RCC 7860 (cell line): ENCODE results near the gene KIAA1328.

ENCODE experiments used
- DNase-seq: peaks from one replicate; pipeline ENCODE4 v3.0.0-alpha.2; 2015; ENCODE audit warnings: low spot score
- FAIRE-seq: peaks from 2 replicates; lab custom pipeline; 2012; peaks lifted over from hg19 to GRCh38; lab: Jason Lieb, UNC

The KIAA1328 gene

DNA sequence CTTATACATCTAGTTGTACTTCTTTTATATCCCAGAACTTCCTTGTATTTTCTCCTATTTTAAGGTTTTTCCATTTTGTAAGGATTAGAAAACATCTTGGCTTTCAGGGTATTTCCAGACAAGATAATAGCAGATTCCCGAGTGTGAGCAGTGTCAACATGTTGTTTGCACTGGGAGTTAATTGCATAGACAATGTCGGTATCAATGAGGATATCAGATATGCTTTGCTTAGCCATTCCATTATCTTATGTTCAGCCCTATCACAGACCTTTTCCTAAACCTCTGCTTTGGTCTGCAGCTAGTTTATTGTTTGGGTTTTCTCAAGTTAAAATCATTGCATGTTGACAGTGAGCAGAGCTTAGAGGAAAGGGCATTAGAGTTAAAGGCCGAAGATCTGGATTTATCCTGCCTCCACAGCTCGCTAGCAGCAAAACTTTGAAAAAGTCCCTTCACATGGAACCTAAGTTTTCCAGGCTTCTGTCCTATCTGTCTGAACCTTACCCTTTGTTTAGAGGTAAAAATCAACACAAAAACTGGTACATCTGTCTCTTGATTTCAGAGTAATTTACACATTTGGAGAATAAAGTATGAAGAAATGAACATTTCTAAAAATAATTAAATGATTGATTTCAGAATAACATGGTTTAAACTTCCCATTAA, 355.4 kb downstream of the KIAA1328 start:
- DNase-seq (no peak), FAIRE-seq (no peak)

DNA sequence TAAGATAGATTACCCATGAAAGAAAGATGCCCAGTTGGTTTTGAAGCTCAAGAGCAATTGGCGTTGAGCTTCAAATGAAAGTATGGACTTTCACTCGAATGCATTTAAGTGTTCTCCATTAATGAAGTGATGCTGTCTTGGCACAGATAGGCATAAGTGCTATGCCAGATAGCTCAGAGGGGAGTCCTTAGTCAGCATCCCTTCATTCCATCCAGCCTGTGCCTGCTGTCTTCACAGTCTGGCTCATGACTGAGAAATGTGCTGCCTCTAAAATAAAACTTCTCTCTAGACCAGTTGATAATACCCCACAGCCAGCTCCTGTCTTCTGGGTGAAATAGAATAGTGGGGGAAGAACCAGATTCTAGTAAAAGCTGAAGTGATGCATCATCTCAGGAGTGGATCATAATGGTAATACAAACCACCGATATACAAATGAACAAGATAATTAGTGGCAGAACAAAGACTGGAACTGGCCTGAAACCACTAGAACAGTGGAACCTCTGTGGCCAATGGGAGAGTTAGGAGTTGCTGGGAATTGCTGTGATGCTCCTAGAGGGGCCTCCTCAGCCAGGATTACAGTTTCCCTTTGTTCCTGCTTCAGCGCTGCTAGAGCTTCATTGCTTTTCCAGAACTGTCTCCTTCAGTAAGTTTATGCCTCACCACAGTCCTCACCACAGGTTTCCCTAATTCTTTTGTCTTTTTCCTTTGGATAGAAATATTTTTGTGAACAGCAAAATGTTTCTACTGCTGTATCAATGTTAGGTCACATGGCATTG, 359.3 kb downstream of the KIAA1328 start:
- FAIRE-seq (no peak), DNase-seq (no peak)

DNA sequence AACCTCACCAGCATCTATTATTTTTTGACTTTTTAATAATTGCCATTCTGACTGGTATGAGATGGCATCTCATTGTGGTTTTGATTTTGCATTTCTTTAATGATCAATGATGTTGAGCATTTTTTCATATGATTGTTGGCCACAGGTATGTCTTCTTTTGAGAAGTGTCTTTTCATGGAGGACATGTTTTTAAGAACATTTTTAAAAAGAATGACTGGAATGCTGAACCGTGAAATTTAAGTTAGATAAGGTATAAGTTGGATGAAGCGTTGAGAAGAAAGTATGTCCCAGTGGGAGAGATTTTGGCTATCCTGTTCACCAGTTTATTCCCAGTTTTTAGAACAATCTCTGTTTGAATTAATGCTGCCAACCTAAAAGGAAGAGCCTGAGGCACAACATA, 370.8 kb downstream of the KIAA1328 start:
- FAIRE-seq (no peak), DNase-seq (no peak)

DNA sequence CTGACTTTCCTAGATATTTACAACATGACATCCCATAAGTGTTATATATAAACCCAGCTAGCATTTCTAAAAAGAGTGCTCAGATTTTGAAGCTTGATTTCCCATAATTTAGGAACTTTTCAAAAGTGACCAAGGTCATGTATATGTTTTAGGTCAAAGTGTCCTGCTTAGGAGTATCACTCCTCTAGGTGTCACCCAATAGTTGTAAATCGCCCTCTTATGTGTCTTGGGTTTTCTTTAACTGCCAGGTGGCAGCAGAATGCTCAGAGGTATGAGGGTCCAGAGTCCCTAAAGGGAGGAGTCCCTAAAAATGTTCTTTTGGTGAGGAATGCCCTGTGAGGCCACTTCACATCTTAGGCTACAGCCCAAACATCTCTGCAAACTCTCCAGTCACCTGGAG, 378.4 kb downstream of the KIAA1328 start:
- FAIRE-seq (no peak), DNase-seq (no peak)

DNA sequence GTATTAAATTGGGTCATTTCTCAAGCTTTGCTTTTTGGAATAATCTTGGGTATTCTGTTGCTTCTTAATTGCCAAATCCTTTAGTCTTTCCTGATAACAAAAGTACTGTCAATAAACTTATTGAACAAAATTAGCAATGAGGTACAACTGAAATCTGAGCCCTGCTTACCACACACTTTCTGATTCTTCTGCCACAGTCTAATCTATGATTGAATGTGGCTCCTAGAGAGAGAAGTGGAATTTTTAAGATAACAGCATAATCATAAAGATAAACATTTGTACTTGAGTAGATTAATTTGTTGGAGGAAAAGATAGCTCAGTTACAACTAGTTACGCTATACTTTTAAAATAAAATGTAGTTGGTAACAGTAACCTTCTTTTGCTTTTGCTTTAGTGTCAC, 381.9 kb downstream of the KIAA1328 start:
- no peak for DNase-seq
- no peak for FAIRE-seq

DNA sequence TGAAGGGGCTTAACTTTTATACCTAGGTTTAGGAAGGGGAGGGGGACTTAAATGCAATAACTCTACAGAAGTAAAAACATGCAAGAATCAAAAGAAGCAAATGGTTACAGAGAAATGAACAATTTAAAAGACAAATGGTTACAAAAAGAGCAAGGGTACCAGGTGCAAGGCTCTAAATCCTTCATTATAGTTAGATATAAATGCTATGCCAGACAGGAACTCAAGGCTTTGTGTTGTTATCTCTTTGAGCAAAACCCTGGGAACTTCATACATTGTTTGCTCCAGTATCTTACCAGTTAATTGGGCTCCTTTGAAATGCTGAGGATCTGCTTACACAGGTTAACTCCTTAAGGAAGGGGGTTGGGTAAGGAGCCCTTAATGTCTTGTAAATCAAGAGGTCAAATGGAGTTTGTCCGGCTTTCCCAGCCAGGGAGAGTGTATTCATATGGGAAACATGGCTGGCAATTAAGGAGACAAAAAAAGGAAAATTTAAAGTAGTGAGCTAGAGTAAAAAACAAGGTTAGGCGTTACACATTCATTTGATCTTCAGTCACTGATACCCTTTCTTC, 389.2 kb downstream of the KIAA1328 start:
- DNase-seq: no peak
- no peak for FAIRE-seq

DNA sequence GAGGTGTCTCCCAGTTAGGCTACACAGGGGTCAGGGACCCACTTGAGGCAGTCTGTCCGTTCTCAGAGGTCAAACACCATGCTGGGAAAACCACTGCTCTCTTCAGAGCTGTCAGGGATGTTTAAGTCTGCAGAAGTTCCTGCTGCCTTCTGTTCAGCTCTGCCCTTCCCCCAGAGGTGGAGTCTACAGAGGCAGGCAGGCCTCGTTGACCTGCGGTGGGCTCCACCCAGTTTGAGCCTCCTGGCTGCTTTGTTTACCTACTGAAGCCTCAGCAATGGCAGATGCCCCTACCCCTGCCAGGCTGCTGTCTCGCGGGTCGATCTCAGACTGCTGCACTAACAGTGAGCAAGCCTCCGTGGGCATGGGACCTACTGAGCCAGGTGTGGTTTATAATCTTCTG, 390.3 kb downstream of the KIAA1328 start:
- DNase-seq (no peak), FAIRE-seq (no peak)

DNA sequence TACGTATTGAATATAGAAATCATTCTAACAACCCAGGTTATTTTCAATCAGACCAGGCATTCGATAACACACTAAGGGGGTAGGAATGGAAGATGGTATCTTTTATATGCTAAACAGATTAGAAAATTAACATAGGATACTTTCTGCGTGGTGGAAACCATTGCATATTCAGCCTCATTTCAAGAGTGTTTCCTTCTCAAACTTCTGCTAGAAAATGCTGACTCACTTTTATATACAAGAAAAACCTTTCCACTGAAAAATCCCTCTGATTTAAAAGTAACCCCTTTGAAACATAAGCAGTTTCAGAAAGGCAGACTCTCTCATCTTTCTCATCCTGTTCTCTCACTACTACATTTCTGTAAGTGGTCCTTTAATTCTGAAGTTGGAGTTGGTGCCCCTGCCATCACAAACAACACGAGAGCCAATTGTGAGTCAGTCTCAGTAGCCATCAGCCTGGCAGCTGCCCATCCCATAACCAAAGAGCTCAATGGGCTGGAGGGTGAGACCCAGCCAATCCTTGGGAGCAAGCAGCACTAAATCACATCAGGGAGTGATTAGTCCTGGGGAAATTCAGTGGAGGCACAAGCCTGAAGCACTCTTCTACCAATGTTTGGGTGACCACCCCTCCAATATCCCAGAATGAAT, 393.5 kb downstream of the KIAA1328 start:
- FAIRE-seq (no peak), DNase-seq (no peak)

DNA sequence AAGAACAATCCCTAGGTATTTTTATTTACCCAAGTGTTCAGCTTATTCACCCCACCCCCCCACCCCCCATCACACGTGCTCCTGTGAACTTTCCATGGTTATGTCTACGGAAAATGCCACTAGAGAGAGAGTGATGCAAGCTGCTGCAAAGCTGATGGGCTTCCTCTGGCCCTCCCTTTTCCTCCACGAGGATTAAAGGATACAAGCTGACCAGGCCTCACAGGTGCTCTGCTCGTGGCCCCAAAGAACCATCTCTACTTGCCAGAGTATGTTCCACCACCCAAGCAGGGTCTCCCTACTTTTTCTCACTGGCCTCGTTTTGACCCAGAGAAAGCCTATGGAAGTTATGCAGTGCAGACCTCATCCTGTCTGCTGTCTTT, 394.1 kb downstream of the KIAA1328 start:
- FAIRE-seq: no peak

DNA sequence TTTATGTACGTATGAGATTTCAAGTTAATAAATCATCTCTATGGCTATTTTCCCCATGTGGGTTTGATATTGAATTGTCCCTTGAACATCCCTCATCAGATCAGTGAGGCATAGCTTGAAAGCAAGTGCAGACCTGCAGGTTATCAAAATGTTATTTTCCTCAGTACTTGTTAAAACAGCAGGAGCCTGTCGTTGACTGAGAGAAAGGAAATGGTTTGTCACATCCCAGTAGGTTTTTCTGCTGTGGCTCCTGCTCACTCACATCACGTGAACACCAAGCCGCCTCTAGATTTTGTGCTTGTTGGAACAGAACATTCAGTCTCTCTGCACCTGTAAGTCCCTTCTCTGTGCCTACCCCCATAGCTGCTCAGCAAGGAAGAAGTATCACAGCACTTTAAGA, 396.4 kb downstream of the KIAA1328 start:
- no peak for FAIRE-seq

More for the DNA sequence above, 394.1 kb downstream of the KIAA1328 start:
- DNase-seq: no peak

DNA sequence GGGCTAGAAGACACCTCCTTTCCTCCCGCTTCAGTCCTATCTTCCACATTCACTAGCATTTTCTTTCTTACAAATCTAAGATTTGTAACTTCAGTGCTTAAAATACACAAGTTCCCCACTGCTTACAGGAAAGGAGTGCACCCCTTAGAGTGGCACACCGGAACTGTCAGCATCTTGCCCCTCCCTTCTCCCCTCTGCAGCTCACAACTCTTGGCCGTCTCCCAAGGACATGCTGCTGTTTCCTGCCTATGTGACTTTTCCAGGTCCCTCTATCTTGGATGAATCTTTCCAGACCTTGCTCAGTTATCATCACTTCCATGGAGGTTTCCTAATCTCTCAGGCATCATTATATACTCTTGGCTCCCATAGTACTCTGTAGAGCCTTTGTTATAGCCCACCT, 401.8 kb downstream of the KIAA1328 start:
- no peak for DNase-seq
- FAIRE-seq: no peak

More for the DNA sequence above, 396.4 kb downstream of the KIAA1328 start:
- DNase-seq: no peak

DNA sequence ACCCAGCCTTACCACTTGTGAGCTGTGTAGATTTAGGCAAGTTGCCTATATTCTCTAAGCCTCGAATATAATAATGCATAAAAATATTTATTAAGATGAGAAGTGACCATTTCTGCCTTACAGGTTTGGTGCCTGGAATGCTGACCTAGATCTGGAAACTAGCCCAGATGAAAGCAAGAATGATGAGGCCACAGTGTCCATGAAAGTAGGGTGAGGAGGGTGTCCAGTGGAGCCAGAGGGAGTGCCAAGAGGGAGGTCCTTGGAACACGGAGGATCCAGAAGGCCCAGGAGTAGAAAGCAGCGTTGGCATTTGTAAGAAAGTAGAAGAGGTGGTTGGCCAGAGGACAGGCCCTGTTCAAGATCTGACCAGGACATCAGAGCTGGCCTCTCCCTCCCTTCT, 402.3 kb downstream of the KIAA1328 start:
- DNase-seq: no peak
- no peak for FAIRE-seq

DNA sequence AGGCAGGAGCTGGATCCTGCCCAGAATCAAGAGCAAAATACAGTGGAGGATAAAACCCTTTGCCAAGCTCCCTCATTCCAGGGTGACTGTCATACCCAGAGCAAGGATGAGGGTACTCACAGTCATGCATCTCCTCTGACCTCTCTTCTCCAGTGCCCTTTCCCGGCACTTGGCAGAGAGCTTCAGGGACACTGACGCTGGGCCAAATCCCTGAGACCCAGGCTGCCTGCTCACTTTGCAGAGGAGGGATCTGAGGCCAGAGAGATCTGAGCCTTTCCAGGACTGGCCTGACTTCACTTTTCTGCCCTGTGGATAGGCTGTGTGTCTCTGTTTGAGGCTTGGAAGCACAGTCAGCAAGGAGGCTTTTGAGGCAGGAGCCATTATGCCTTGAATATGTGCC, 406.7 kb downstream of the KIAA1328 start:
- DNase-seq (no peak), FAIRE-seq (no peak)

DNA sequence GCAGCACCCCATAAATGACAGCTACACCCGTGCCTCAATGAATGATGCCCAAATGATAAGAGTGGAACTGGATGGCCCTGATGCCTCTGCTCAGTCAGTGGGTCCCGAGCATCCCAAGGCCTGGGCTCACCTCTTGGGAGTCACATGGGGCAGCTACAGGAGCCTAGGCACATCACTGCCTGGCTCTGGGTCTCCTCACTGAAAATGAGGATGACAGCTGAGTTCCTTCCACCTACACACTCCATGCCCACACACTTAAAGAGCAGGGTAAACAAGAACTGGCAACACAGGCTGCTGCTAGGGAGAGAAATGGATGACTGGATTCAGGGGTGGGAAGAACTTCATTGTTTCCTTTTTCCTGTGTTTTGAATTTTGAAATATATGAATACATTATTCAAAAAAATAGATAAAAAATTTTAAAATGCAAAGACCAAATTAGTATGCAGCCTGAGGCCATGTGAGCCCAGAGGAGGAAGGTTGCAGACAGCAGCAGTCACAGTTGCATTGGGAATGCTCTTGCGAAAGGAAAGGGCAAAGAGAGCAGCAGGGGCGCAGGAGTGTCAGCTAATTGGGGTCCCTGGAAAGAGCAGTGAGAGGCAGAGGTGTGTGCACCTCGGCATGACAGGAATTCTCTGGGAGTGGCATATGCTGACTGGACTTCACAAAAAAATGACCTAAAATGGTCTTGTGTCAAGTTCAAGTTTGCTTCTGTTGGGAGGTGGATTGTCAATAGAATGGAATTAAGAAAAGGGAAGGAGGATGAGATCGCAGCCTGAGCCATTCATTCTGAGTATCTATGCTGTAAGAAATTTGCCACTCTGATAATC, 409.6 kb downstream of the KIAA1328 start:
- FAIRE-seq (no peak), DNase-seq (no peak)

DNA sequence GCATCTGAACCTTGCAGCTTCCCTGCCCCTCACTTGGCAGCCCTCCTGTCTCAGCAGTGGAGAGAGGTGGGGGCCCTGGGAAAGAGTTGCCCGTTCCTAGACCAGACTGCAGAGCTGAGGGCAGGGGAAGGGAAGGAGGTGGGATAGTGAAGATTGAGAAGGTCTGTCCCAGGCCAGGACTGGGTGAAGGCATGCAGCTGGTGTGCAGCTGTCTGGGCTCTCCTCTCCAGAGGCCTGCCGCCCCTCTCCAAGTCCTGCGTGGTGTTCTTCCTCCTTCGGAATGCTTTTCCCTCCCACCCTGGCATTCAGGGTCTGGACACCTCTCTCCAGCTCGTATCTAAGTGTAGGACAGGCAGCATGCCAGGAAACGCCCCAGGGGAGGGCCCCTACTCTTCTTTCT, 413.2 kb downstream of the KIAA1328 start:
- no peak for FAIRE-seq

DNA sequence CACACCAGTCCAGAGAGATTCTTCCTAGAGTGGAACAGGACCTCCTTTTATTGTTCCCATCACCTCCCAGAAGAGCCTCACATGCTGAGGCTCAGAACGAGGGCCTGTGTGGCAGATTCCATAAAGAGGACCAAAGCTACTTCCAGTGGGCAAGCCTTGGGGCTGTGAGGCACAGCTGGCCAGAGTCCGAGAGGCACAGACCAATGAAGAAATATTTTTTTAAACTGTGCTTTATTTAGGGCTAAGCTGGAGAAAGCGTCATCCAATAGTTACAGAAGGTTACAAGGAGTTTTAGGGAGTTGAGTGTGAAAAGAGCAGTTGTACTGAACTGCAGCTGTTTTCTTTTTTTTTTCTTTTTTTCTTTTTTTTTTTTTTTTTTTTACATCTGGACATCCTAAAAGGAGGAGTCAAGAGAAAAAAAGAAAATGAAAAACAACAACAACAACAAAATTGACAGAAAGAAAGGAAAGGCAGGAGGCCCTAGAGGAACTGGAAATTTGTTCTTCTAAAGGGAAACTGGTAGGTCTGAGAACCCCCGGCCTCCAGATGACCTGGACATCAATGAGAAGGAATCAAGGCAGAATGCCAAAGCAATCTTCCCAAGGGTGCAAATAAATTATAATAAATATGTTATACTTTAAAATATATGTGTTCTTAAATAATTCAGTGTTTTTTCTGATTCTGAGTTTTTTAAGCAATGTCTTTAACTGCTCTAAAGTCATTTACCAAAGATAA, 414.1 kb downstream of the KIAA1328 start:
- FAIRE-seq (no peak), DNase-seq (no peak)

More for the DNA sequence above, 413.2 kb downstream of the KIAA1328 start:
- no peak for DNase-seq

DNA sequence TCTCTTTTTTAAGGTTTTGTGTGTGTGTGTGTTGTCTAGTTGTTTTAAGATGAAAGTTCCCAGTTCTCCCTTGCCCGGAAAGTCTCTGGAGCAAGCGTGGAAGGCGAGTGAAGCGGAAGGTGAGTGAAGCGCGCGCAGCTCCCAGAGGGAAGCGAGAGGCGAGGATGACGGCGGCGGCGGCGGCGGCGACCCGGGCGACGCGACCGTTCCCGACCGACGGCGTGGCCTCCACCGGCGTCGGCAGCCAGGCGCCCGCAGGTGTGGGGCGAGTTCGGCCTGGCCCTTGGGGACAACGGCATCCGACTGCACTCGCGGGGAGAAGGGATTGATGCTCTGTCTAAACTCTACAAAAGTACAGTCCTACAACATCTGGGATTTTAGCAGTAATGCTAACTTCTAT, 414.8 kb downstream of the KIAA1328 start:
- FAIRE-seq (no peak), DNase-seq (no peak)

DNA sequence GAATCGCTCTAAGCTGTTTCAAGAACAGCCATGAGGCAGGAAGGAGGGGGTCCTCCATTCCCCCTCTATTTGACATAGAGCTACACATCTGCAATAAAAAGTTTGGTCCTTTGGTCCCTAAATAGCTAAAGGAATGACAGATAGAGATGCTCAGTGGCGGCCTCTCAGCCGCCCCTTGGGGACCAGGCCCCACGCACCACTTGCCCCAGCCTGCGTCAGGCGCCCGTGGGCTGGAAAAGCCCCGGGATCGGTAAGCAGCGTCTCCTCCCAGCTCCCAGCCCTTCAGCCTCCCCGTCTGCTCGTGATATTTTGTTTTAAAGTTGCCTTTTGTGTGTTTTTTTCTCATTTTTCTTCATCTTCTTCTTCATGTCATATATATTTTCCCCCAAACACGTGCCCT, 415.7 kb downstream of the KIAA1328 start:
- DNase-seq (no peak), FAIRE-seq (no peak)

DNA sequence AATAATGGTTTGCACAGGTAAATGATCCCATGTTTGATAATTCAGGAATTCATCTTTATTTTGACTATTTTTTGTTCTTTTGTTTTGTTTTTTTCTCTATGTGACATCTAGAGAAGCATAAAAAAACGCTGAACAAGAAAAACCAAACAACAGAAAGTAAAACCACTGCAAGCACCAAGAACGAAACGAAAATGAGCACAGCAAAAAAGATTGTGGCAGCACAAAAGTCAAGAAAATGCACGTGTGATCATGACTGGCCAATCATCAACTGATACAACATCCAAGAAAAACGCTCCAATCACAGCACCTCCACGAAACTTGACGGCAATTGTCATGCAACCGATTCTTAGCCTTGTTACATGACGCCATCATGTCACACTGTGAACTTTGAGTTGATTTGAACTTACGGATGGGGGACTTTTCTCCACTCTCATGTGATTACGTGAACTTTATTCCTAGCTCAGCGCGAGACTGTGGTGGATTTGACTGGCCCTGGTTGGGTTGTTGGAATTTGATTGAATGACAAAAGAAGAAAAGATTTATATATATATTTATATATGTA, 417.9 kb downstream of the KIAA1328 start:
- DNase-seq (no peak), FAIRE-seq (no peak)
